Measurements from ENCODE around the gene NYAP2. TPM values are rescaled to one million over a fixed set of nuclear protein-coding genes. Genes with fewer than 3 reads are reported as not detected.

Gene NYAP2
- total RNA-seq, 2 experiments from 2014 or later = not detected

DNA sequence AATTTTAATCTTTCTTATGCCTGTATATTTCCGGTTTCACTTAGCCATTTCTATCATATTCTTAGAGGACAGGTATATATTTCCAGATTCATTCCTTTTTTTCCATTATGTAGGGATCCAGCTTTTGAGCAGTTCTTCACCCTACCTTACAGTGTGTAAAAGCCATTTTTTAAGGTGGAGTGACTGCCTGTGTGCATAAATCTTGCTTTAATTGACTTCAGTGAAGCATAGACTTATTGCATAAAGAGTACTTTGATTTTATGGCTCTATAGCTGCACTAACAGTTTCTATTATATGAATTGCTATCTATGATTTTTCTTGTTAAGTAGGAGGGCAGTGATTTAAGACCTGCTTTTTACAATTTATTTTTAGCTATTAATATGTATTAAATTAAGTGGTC lies 132.6 kb downstream of the NYAP2 start:
- Mint-ChIP-seq H3K4me1 (ENCODE audit: low read depth) (no peaks in the 10 kb centered on the region), H3K4me3 (no peak overlapping the region), H3K36me3 (ENCODE audit: low read depth) (no peaks in the 10 kb centered on the region), H3K27me3 (ENCODE audit: low read depth) (no peaks in the 10 kb centered on the region), H3K9me3 (ENCODE audit: insufficient read depth) (no peaks in the 10 kb centered on the region), H3K27ac (no peak overlapping the region)
- DNase-seq = no peak
- POLR2A ChIA-PET = no interaction called here
- CTCF ChIA-PET = no interaction called here
- no peak for ATAC-seq

DNA sequence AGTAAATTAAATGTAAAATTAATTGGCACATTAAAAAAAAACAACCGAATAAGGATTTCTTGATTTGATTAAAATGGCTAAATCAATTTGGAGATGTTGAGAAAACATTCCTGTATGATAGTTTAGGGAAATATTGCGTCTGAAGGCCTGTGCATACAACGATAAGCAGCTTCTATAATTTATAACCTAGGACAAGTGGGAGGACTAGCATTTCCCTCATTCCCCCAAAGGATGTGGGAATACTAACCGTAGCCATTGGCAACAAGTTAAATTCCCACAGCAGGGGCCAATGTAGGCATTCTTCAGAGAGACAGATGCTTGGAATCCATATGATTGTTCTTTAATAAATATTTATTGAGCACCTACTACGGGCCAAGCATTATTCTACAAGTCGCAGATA lies 134.5 kb downstream of the NYAP2 start:
- no peaks in the 10 kb centered on the region for H3K36me3 Mint-ChIP-seq (ENCODE audit: low read depth)
- H3K27ac Mint-ChIP-seq = no peak overlapping the region
- ChIA-PET CTCF (no interaction called here), POLR2A (no interaction called here)
- H3K4me1 Mint-ChIP-seq (ENCODE audit: low read depth) = no peaks in the 10 kb centered on the region
- ATAC-seq = no peak
- no peak overlapping the region for H3K4me3 Mint-ChIP-seq
- no peaks in the 10 kb centered on the region for H3K27me3 Mint-ChIP-seq (ENCODE audit: low read depth)
- no peaks in the 10 kb centered on the region for H3K9me3 Mint-ChIP-seq (ENCODE audit: insufficient read depth)
- no peak for DNase-seq

GRCh38 chr2:225534697-225535096 lies 135.2 kb downstream of the NYAP2 start:
- ATAC-seq = no peak

DNA sequence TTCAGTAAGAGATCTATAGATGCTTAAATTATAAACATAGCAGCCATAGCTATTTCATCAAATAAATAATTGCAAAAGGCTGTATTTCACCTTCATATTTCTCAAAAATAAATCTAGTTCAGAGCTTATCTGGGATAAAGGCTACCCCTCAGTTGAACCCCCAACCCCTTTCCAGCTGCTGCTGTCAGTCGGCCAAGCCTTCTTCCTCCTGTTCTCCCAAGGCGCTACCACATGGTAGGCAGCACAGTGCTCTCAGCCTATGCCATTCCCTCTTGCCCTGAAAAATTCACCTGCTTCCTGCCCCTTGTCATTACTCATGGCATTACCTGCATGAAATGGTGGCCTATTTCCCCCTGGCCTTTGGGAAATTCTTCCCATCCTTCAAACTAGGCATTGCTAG lies 136.5 kb downstream of the NYAP2 start:
- Mint-ChIP-seq H3K27me3 (ENCODE audit: low read depth) (no peaks in the 10 kb centered on the region), H3K9me3 (ENCODE audit: insufficient read depth) (no peaks in the 10 kb centered on the region), H3K4me3 (no peak overlapping the region), H3K4me1 (ENCODE audit: low read depth) (no peaks in the 10 kb centered on the region), H3K27ac (no peak overlapping the region), H3K36me3 (ENCODE audit: low read depth) (no peaks in the 10 kb centered on the region)
- ChIA-PET CTCF (no interaction called here), POLR2A (no interaction called here)
- DNase-seq = no peak
- ATAC-seq = no peak

More at GRCh38 chr2:225534697-225535096, 135.2 kb downstream of the NYAP2 start:
- Mint-ChIP-seq H3K4me3 (no peak overlapping the region), H3K4me1 (ENCODE audit: low read depth) (no peaks in the 10 kb centered on the region), H3K36me3 (ENCODE audit: low read depth) (no peaks in the 10 kb centered on the region), H3K27me3 (ENCODE audit: low read depth) (no peaks in the 10 kb centered on the region), H3K27ac (no peak overlapping the region), H3K9me3 (ENCODE audit: insufficient read depth) (no peaks in the 10 kb centered on the region)
- DNase-seq = no peak
- ChIA-PET POLR2A (no interaction called here), CTCF (no interaction called here)

DNA sequence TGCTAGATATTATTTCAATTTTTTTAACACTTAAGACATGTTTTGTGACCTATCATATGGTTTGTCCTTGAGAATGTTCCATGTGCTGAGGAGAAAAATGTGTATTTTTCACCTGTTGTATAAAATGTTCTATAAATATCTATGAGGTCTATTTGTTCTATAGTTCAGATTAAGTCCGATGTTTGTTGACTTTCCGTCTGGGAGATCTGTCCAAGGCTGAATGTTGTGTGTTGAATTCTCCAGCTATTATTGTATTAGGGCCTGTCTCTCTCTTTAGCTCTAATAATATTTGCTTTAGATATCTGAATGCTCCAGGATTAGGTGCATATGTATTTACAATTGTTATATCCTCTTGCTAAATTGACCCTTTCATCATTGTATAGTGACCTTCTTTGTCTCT lies 144.1 kb downstream of the NYAP2 start:
- H3K36me3 Mint-ChIP-seq (ENCODE audit: low read depth) = no peaks in the 10 kb centered on the region
- DNase-seq (no peak), ATAC-seq (no peak)
- CTCF ChIA-PET = no interaction called here
- no peaks in the 10 kb centered on the region for H3K4me1 Mint-ChIP-seq (ENCODE audit: low read depth)
- no peak overlapping the region for H3K27ac Mint-ChIP-seq
- H3K27me3 Mint-ChIP-seq (ENCODE audit: low read depth) = no peaks in the 10 kb centered on the region
- POLR2A ChIA-PET = no interaction called here
- H3K9me3 Mint-ChIP-seq (ENCODE audit: insufficient read depth) = no peaks in the 10 kb centered on the region
- no peak overlapping the region for H3K4me3 Mint-ChIP-seq

- ChIA-PET POLR2A (no interaction called here), CTCF (interaction anchor here (1.6 kb wide), 1 partner anchor 273 kb away, joined by 4 read pairs; no protein-coding TSS in a partner anchor)
- ATAC-seq (no peak), DNase-seq (no peak)
- peaks cover 10% of the 10 kb centered on the region for H3K27me3 Mint-ChIP-seq (ENCODE audit: low read depth)
- H3K4me3 Mint-ChIP-seq = no peak overlapping the region
- no peak overlapping the region for H3K27ac Mint-ChIP-seq
- no peaks in the 10 kb centered on the region for H3K4me1 Mint-ChIP-seq (ENCODE audit: low read depth)
- no peaks in the 10 kb centered on the region for H3K36me3 Mint-ChIP-seq (ENCODE audit: low read depth)
- H3K9me3 Mint-ChIP-seq (ENCODE audit: insufficient read depth) = no peaks in the 10 kb centered on the region
Observed at GRCh38 chr2:225556461-225556860, 157.0 kb downstream of the NYAP2 start.

DNA sequence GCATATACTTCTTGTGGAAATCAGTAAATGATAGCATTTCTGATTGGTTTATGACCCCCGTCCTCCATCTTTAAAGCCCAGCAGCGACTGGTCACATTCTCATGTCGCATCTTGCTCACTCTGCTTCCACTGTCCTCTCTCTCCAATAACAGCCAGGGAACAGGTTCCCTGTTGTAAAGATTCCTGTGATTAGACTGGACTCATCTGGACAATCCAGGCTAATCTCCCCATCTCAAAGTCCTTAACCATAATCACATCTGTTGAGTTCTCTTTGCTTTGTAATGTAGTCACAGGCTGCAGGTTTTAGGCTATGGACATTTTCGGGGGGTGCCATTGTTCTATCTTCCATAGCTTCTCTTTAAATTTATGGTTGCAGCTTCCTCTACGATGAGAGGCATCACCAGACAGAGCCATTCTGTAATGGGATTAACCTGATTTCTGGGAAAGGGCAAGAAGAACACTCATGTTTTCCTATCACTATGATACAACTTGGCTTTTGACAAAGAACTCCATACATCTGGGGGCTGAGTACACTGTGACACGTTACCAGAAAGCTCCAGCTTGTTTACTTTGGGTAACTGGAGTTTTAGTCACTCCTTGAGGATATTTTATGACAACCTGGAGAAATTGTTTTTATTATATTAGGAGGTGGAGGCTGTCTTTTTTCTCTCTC lies 159.0 kb downstream of the NYAP2 start:
- POLR2A ChIA-PET = no interaction called here
- no peak overlapping the region for H3K4me3 Mint-ChIP-seq
- no peak overlapping the region for H3K27ac Mint-ChIP-seq
- DNase-seq (no peak), ATAC-seq (no peak)
- no peaks in the 10 kb centered on the region for H3K4me1 Mint-ChIP-seq (ENCODE audit: low read depth)
- no peaks in the 10 kb centered on the region for H3K36me3 Mint-ChIP-seq (ENCODE audit: low read depth)
- CTCF ChIA-PET = no interaction called here
- no peaks in the 10 kb centered on the region for H3K9me3 Mint-ChIP-seq (ENCODE audit: insufficient read depth)
- H3K27me3 Mint-ChIP-seq (ENCODE audit: low read depth) = peaks cover 14% of the 10 kb centered on the region

DNA sequence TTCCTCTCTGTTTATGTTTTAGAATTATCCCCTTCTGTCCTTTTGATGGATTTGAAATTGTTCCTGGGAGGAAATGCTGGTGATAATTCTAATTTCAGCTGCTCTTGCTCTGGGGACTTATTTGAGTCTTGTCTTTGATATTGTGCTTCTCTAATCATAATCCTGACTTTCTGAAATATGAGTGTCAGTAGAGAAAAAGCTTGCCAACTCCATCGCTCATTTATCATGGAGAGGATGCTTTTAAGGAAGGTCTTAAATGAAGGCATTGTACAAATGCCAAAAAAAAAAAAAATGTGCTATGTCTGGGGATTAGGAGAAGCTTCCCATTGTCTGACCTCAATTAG lies 159.5 kb downstream of the NYAP2 start:
- peaks cover 14% of the 10 kb centered on the region for H3K27me3 Mint-ChIP-seq (ENCODE audit: low read depth)
- H3K9me3 Mint-ChIP-seq (ENCODE audit: insufficient read depth) = no peaks in the 10 kb centered on the region
- ChIA-PET CTCF (no interaction called here), POLR2A (no interaction called here)
- no peak for ATAC-seq
- DNase-seq = no peak
- no peaks in the 10 kb centered on the region for H3K36me3 Mint-ChIP-seq (ENCODE audit: low read depth)
- H3K4me3 Mint-ChIP-seq = no peak overlapping the region
- no peaks in the 10 kb centered on the region for H3K4me1 Mint-ChIP-seq (ENCODE audit: low read depth)
- no peak overlapping the region for H3K27ac Mint-ChIP-seq

GRCh38 chr2:225566798-225567197 lies 167.3 kb downstream of the NYAP2 start:
- CTCF ChIA-PET = no interaction called here
- no peak for ATAC-seq
- Mint-ChIP-seq H3K4me1 (ENCODE audit: low read depth) (no peaks in the 10 kb centered on the region), H3K4me3 (no peak overlapping the region), H3K9me3 (ENCODE audit: insufficient read depth) (peaks cover 1% of the 10 kb centered on the region), H3K27me3 (ENCODE audit: low read depth) (peaks cover 12% of the 10 kb centered on the region), H3K27ac (no peak overlapping the region), H3K36me3 (ENCODE audit: low read depth) (no peaks in the 10 kb centered on the region)
- no peak for DNase-seq
- POLR2A ChIA-PET = no interaction called here

DNA sequence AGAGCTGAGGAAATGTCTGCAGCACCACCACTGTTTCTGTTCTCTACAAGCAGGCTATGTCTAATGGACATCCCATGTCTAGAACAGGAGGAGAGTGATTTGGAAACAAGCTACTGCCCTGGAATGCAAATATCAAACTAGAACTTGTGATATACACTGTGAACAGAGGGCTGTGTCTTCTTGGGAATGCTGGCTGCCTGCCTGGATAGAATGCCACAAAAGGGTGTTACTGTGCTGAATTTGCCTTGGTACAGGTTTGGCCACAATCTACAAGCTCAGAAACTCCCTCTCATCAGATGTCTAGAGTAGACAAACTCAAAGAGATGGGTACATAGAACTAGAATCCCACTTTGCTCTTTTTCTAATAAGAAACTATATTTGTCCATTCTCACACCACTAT lies 170.5 kb downstream of the NYAP2 start:
- Mint-ChIP-seq H3K4me1 (ENCODE audit: low read depth) (no peaks in the 10 kb centered on the region), H3K9me3 (ENCODE audit: insufficient read depth) (peaks cover 3% of the 10 kb centered on the region), H3K27me3 (ENCODE audit: low read depth) (peaks cover 6% of the 10 kb centered on the region), H3K4me3 (no peak overlapping the region), H3K36me3 (ENCODE audit: low read depth) (no peaks in the 10 kb centered on the region), H3K27ac (no peak overlapping the region)
- POLR2A ChIA-PET = no interaction called here
- no peak for DNase-seq
- no peak for ATAC-seq
- CTCF ChIA-PET = no interaction called here

- H3K4me1 Mint-ChIP-seq (ENCODE audit: low read depth) = no peaks in the 10 kb centered on the region
- ATAC-seq = no peak
- peaks cover 3% of the 10 kb centered on the region for H3K27me3 Mint-ChIP-seq (ENCODE audit: low read depth)
- H3K4me3 Mint-ChIP-seq = no peak overlapping the region
- H3K27ac Mint-ChIP-seq = no peak overlapping the region
- H3K36me3 Mint-ChIP-seq (ENCODE audit: low read depth) = no peaks in the 10 kb centered on the region
- peaks cover 3% of the 10 kb centered on the region for H3K9me3 Mint-ChIP-seq (ENCODE audit: insufficient read depth)
- POLR2A ChIA-PET = no interaction called here
- no peak for DNase-seq
- CTCF ChIA-PET = no interaction called here
Observed at GRCh38 chr2:225573603-225574002, 174.1 kb downstream of the NYAP2 start.

GRCh38 chr2:225574582-225575138 lies 175.2 kb downstream of the NYAP2 start:
- DNase-seq = no peak
- H3K9me3 Mint-ChIP-seq (ENCODE audit: insufficient read depth) = peaks cover 3% of the 10 kb centered on the region
- H3K4me3 Mint-ChIP-seq = no peak overlapping the region
- no peaks in the 10 kb centered on the region for H3K4me1 Mint-ChIP-seq (ENCODE audit: low read depth)
- POLR2A ChIA-PET = no interaction called here
- H3K27me3 Mint-ChIP-seq (ENCODE audit: low read depth) = peaks cover 3% of the 10 kb centered on the region
- CTCF ChIA-PET = no interaction called here
- no peak for ATAC-seq
- H3K36me3 Mint-ChIP-seq (ENCODE audit: low read depth) = no peaks in the 10 kb centered on the region
- no peak overlapping the region for H3K27ac Mint-ChIP-seq

DNA sequence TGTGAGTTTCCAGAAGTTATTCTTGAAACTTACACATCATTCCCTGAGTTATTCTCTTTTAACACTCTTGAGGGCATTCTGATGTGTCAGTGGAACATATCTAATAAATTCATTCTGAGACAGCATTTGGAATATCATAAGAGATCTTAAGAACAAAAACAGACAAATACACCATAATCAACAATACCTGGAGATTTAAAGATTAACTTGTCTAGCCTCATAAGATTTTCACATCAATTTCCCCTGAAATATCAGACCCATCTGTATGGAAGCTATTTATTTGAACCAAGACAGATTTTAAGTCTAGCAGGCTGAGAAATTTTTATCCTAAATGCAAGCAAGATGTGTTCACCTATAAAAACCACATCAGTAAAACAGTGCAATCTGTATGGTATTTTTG lies 181.6 kb downstream of the NYAP2 start:
- H3K36me3 Mint-ChIP-seq (ENCODE audit: low read depth) = no peaks in the 10 kb centered on the region
- H3K4me1 Mint-ChIP-seq (ENCODE audit: low read depth) = no peaks in the 10 kb centered on the region
- H3K27ac Mint-ChIP-seq = no peak overlapping the region
- ChIA-PET POLR2A (no interaction called here), CTCF (no interaction called here)
- no peak overlapping the region for H3K4me3 Mint-ChIP-seq
- no peaks in the 10 kb centered on the region for H3K9me3 Mint-ChIP-seq (ENCODE audit: insufficient read depth)
- H3K27me3 Mint-ChIP-seq (ENCODE audit: low read depth) = peaks cover 3% of the 10 kb centered on the region
- DNase-seq = no peak
- ATAC-seq = no peak

Measured in activated CD8-positive, alpha-beta T cell treated with anti-CD3 and anti-CD28 coated beads, Interleukin-2, amount 10 ng/mL, durations not matched to agents 7 days and 5 days (primary cell).